ENCODE results near the gene EDEM2. TPM values are rescaled to one million over a fixed set of nuclear protein-coding genes. Genes with fewer than 3 reads are reported as not detected.

The EDEM2 gene
- total RNA-seq, 1 experiment from 2014 or later = 34.7 TPM

- ATAC-seq = no peak
- BruUV-seq (replicated peaks) = no TSS peak
- H3K4me1 ChIP-seq (ENCODE audit: control insufficient read depth, insufficient read depth, low read length) = no peaks in the 10 kb centered on the region
- intact Hi-C loops (cut with micrococcal nuclease; ENCODE audit: unreplicated experiment) (no loop called here), in situ Hi-C loops (cut with HindIII; ENCODE audit: low pct_unique_long_range_greater_than_20kb, low sequenced_read_pairs) (no loop called here)
- TF ChIP-seq TCF7L2 (IDR thresholded peaks at IDR 0.05; ENCODE audit: low read depth, low read length) (no peak), POLR2AphosphoS5 (IDR thresholded peaks at IDR 0.05; ENCODE audit: low read depth, low read length) (no peak), SIN3A (IDR thresholded peaks at IDR 0.05; ENCODE audit: borderline replicate concordance, insufficient read depth, low read depth, low read length) (no peak), CTCF (IDR thresholded peaks at IDR 0.05) (no peak)
- TF ChIP-seq, protein P1, sequence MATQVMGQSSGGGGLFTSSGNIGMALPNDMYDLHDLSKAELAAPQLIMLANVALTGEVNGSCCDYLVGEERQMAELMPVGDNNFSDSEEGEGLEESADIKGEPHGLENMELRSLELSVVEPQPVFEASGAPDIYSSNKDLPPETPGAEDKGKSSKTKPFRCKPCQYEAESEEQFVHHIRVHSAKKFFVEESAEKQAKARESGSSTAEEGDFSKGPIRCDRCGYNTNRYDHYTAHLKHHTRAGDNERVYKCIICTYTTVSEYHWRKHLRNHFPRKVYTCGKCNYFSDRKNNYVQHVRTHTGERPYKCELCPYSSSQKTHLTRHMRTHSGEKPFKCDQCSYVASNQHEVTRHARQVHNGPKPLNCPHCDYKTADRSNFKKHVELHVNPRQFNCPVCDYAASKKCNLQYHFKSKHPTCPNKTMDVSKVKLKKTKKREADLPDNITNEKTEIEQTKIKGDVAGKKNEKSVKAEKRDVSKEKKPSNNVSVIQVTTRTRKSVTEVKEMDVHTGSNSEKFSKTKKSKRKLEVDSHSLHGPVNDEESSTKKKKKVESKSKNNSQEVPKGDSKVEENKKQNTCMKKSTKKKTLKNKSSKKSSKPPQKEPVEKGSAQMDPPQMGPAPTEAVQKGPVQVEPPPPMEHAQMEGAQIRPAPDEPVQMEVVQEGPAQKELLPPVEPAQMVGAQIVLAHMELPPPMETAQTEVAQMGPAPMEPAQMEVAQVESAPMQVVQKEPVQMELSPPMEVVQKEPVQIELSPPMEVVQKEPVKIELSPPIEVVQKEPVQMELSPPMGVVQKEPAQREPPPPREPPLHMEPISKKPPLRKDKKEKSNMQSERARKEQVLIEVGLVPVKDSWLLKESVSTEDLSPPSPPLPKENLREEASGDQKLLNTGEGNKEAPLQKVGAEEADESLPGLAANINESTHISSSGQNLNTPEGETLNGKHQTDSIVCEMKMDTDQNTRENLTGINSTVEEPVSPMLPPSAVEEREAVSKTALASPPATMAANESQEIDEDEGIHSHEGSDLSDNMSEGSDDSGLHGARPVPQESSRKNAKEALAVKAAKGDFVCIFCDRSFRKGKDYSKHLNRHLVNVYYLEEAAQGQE (IDR thresholded peaks at IDR 0.05; ENCODE audit: insufficient read depth in 1 of 2, low read depth in 2 of 2, low read length in 1 of 2) = no peak
- H3K9me3 ChIP-seq (ENCODE audit: control insufficient read depth, insufficient read depth, low read depth, low read length) = no peaks in the 10 kb centered on the region
- no peaks in the 10 kb centered on the region for H3K36me3 ChIP-seq (ENCODE audit: control insufficient read depth, insufficient read depth, low read length)
- no peak overlapping the region for H3K4me3 ChIP-seq (ENCODE audit: low read depth in 2 of 2, low read length in 2 of 2)
- CTCF ChIA-PET = no interaction called here
- no peaks in the 10 kb centered on the region for H3K27me3 ChIP-seq (ENCODE audit: control insufficient read depth, insufficient read depth, low read length)
- H3K27ac ChIP-seq (ENCODE audit: low read length) = no peak overlapping the region
- POLR2A ChIA-PET = no interaction called here
- DNase-seq (ENCODE audit: low read depth, low spot score) = no peak
These were observed 35.8 kb downstream of the EDEM2 start for GRCh38 chr20:35111141-35111888.

GRCh38 chr20:35108921-35109320 lies 38.2 kb downstream of the EDEM2 start:
- H3K27ac ChIP-seq (ENCODE audit: low read length) = no peak overlapping the region
- POLR2A ChIA-PET = interaction anchor here (0.7 kb wide), 1 partner anchor 230 kb away, joined by 10 read pairs; no protein-coding TSS in a partner anchor
- no peak for DNase-seq (ENCODE audit: low read depth, low spot score)
- no peak for ATAC-seq
- in situ Hi-C loops (cut with HindIII; ENCODE audit: low pct_unique_long_range_greater_than_20kb, low sequenced_read_pairs) (no loop called here), intact Hi-C loops (cut with micrococcal nuclease; ENCODE audit: unreplicated experiment) (no loop called here)
- TF ChIP-seq TCF7L2 (IDR thresholded peaks at IDR 0.05; ENCODE audit: low read depth, low read length) (no peak), SIN3A (IDR thresholded peaks at IDR 0.05; ENCODE audit: borderline replicate concordance, insufficient read depth, low read depth, low read length) (no peak)
- TF ChIP-seq, protein P1 (IDR thresholded peaks at IDR 0.05; ENCODE audit: insufficient read depth in 1 of 2, low read depth in 2 of 2, low read length in 1 of 2) = no peak
- no peaks in the 10 kb centered on the region for H3K27me3 ChIP-seq (ENCODE audit: control insufficient read depth, insufficient read depth, low read length)
- no peak overlapping the region for H3K4me3 ChIP-seq (ENCODE audit: low read depth in 2 of 2, low read length in 2 of 2)
- CTCF ChIA-PET = no interaction called here
- no TSS peak for BruUV-seq (replicated peaks)
- H3K4me1 ChIP-seq (ENCODE audit: control insufficient read depth, insufficient read depth, low read length) = no peaks in the 10 kb centered on the region
- no peaks in the 10 kb centered on the region for H3K36me3 ChIP-seq (ENCODE audit: control insufficient read depth, insufficient read depth, low read length)
- no peaks in the 10 kb centered on the region for H3K9me3 ChIP-seq (ENCODE audit: control insufficient read depth, insufficient read depth, low read depth, low read length)

All from Panc1 (cell line).